ENCODE data around the gene TIMM13. TPM values are rescaled to one million over a fixed set of nuclear protein-coding genes. Genes with fewer than 3 reads are reported as not detected.

TIMM13 gene
- total RNA-seq, 2 donors from 2014 or later: 52.0 to 52.3 TPM

DNA sequence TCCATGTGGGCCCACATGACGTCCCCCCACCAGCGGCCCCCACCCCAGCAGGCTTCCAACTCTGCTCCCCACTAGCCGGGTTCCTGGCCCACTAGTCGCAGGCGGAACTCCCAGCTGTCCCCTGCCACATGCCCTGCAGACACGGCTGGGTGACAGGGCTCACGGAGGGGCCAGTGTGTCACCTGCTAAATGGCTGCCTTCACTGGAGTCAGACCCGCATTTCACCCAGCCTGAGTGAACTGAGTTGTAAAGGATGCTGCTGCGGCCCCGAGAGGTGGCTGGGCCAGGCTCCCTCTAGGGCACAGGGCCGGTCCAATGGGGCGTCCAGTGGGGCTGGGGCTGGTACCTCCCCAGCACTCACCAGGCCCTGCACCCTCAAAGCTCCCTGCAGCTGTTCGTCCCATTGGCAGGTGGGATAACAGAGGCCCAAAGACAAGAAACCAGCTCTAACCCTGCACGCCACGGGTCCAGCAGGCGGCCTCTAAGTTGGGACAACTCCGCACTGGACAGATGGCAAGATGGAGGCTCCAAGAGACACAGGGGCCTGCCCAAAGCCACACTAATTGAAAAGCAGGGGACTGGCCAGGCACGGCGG is 26.1 kb upstream of the TIMM13 start:
- intact Hi-C loops (cut with DNase I): no loop called here
- H3K4me1 ChIP-seq (replicated peaks): no peaks in the 10 kb centered on the region
- H3K27ac ChIP-seq: no peak overlapping the region
- H3K27me3 ChIP-seq (replicated peaks; ENCODE audit: insufficient read depth): no peaks in the 10 kb centered on the region
- TF ChIP-seq CTCF (IDR thresholded peaks at IDR 0.05) (no peak), POLR2AphosphoS5 (IDR thresholded peaks at IDR 0.05) (no peak), POLR2A (IDR thresholded peaks at IDR 0.05) (no peak)
- no peak overlapping the region for H3K4me3 ChIP-seq
- H3K36me3 ChIP-seq: no peaks in the 10 kb centered on the region
- no peaks in the 10 kb centered on the region for H3K9me3 ChIP-seq
- 87% methylated on average over 19 of the region's 19 CpGs for WGBS
- DNase-seq (ENCODE audit: low spot score): no peak

GRCh38 chr19:2451741-2452140 is 24.4 kb upstream of the TIMM13 start:
- Histone ChIP-seq H3K36me3 (no peaks in the 10 kb centered on the region), H3K27me3 (replicated peaks; ENCODE audit: insufficient read depth) (no peaks in the 10 kb centered on the region), H3K4me1 (replicated peaks) (no peaks in the 10 kb centered on the region), H3K4me3 (no peak overlapping the region), H3K27ac (no peak overlapping the region), H3K9me3 (no peaks in the 10 kb centered on the region)
- TF ChIP-seq POLR2AphosphoS5 (IDR thresholded peaks at IDR 0.05) (no peak), POLR2A (IDR thresholded peaks at IDR 0.05) (no peak), CTCF (IDR thresholded peaks at IDR 0.05) (no peak)
- DNase-seq (ENCODE audit: low spot score): no peak
- 94% methylated on average over 12 of the region's 18 CpGs for WGBS
- intact Hi-C loops (cut with DNase I): no loop called here

DNA sequence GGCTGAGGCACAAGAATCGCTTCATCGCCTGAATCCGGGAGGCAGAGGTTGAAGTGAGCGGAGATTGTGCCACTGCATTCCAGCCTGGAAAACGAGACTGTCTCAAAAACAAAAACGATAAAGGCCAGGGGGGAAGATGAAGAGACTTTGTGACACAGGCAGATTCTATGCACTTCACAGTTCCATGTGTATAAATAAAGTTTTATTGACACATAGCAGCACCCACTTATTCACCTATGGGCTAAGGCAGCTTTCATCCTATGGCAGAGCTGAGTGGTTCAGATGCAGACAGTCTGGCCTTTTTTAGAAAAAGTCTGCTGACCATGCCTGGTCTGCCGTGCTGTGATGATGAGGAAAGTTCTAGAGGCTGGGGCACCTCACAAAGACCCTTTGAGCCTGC is 23.8 kb upstream of the TIMM13 start:
- H3K4me1 ChIP-seq (replicated peaks): no peaks in the 10 kb centered on the region
- H3K36me3 ChIP-seq: no peaks in the 10 kb centered on the region
- DNase-seq (ENCODE audit: low spot score): no peak
- no peaks in the 10 kb centered on the region for H3K9me3 ChIP-seq
- TF ChIP-seq POLR2A (IDR thresholded peaks at IDR 0.05) (no peak), CTCF (IDR thresholded peaks at IDR 0.05) (no peak), POLR2AphosphoS5 (IDR thresholded peaks at IDR 0.05) (no peak)
- H3K27ac ChIP-seq: no peak overlapping the region
- H3K4me3 ChIP-seq: no peak overlapping the region
- H3K27me3 ChIP-seq (replicated peaks; ENCODE audit: insufficient read depth): no peaks in the 10 kb centered on the region
- 96% methylated on average over 7 of the region's 7 CpGs for whole genome bisulfite sequencing
- intact Hi-C loops (cut with DNase I): no loop called here

DNA sequence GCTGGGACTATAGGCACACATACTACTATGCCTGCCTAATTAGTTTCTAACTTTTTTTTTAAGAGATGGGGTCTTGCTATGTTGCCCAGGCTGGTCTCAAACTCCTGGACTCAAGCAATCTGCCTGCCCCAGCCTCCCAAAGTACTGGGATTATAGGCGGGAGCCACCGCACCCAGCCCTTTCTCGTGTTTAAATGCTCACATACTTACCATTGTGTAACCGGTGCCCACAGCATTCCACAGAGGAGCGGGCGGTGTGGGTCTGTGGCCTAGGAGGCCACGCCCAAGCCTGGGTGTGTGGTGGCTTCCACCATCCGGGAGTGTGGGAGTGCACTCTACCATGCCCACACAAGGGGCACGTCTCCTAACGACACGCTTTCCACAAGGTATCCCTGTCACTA is 21.6 kb upstream of the TIMM13 start:
- Histone ChIP-seq H3K9me3 (no peaks in the 10 kb centered on the region), H3K36me3 (no peaks in the 10 kb centered on the region), H3K27ac (no peak overlapping the region), H3K27me3 (replicated peaks; ENCODE audit: insufficient read depth) (no peaks in the 10 kb centered on the region), H3K4me1 (replicated peaks) (no peaks in the 10 kb centered on the region), H3K4me3 (no peak overlapping the region)
- DNase-seq (ENCODE audit: low spot score): no peak
- WGBS: 94% methylated on average over 11 of the region's 11 CpGs
- intact Hi-C loops (cut with DNase I): no loop called here
- no peak for TF ChIP-seq POLR2A (IDR thresholded peaks at IDR 0.05)
- no peak for TF ChIP-seq CTCF (IDR thresholded peaks at IDR 0.05)
- TF ChIP-seq POLR2AphosphoS5 (IDR thresholded peaks at IDR 0.05): no peak

- Histone ChIP-seq H3K36me3 (no peaks in the 10 kb centered on the region), H3K9me3 (no peaks in the 10 kb centered on the region), H3K4me1 (replicated peaks) (no peaks in the 10 kb centered on the region), H3K4me3 (no peak overlapping the region), H3K27ac (no peak overlapping the region), H3K27me3 (replicated peaks; ENCODE audit: insufficient read depth) (no peaks in the 10 kb centered on the region)
- DNase-seq (ENCODE audit: low spot score): no peak
- TF ChIP-seq POLR2A (IDR thresholded peaks at IDR 0.05): no peak
- TF ChIP-seq CTCF (IDR thresholded peaks at IDR 0.05): no peak
- no peak for TF ChIP-seq POLR2AphosphoS5 (IDR thresholded peaks at IDR 0.05)
- intact Hi-C loops (cut with DNase I): no loop called here
- WGBS: 75% methylated on average over 14 of the region's 19 CpGs
Measured at GRCh38 chr19:2446381-2446780, 19.0 kb upstream of the TIMM13 start.
